ENCODE results near the gene DLGAP1. TPM values are rescaled to one million over a fixed set of nuclear protein-coding genes. Genes with fewer than 3 reads are reported as not detected.

Gene DLGAP1
- total RNA-seq, 2 experiments from 2014 or later: not detected

GRCh38 chr18:3463051-3463450 is 992.1 kb downstream of the DLGAP1 start:
- H3K9me3 Mint-ChIP-seq: peaks cover 5% of the 10 kb centered on the region
- peaks cover 15% of the 10 kb centered on the region for H3K4me1 Mint-ChIP-seq
- no peak overlapping the region for H3K4me3 Mint-ChIP-seq
- H3K36me3 Mint-ChIP-seq: peaks cover 10% of the 10 kb centered on the region
- H3K27me3 Mint-ChIP-seq: peaks cover 5% of the 10 kb centered on the region
- no peak overlapping the region for H3K27ac Mint-ChIP-seq
- no peak for DNase-seq
- ATAC-seq (ENCODE audit: low read depth): no peak
- POLR2A ChIA-PET: no interaction called here

DNA sequence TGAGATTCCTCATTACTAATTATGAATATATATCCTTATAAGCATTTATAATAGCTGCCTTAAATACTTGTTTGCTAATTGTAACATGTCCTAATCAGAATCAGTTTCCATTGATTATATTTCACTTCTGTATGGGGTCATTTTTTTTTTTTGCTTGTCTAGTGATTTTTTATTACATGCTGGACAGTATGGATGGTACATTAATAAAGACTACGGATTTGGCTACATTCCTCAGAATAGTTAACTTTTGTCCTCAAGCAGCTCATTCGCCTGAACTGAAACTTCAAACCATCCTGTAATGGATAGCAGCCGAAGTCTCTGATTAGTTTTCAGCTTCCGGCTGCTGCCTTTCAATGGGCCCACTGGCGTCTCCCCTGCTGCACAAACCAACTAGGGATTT is 993.4 kb downstream of the DLGAP1 start:
- peaks cover 5% of the 10 kb centered on the region for H3K27me3 Mint-ChIP-seq
- peaks cover 16% of the 10 kb centered on the region for H3K36me3 Mint-ChIP-seq
- no peak for DNase-seq
- peaks cover 10% of the 10 kb centered on the region for H3K4me1 Mint-ChIP-seq
- ATAC-seq (ENCODE audit: low read depth): no peak
- H3K9me3 Mint-ChIP-seq: peaks cover 5% of the 10 kb centered on the region
- POLR2A ChIA-PET: interaction anchor here (1.2 kb wide), 1 partner anchor 11 kb away, joined by 4 read pairs; no protein-coding TSS in a partner anchor
- H3K27ac Mint-ChIP-seq: no peak overlapping the region
- no peak overlapping the region for H3K4me3 Mint-ChIP-seq

GRCh38 chr18:3460823-3461398 is 994.2 kb downstream of the DLGAP1 start:
- peaks cover 19% of the 10 kb centered on the region for H3K36me3 Mint-ChIP-seq
- no peak overlapping the region for H3K27ac Mint-ChIP-seq
- ATAC-seq (ENCODE audit: low read depth) (no peak), DNase-seq (no peak)
- H3K27me3 Mint-ChIP-seq: peaks cover 5% of the 10 kb centered on the region
- no peak overlapping the region for H3K4me3 Mint-ChIP-seq
- H3K4me1 Mint-ChIP-seq: peaks cover 6% of the 10 kb centered on the region
- POLR2A ChIA-PET: interaction anchor here (1.2 kb wide), 1 partner anchor 10 kb away, joined by 4 read pairs; no protein-coding TSS in a partner anchor
- H3K9me3 Mint-ChIP-seq: peaks cover 5% of the 10 kb centered on the region

DNA sequence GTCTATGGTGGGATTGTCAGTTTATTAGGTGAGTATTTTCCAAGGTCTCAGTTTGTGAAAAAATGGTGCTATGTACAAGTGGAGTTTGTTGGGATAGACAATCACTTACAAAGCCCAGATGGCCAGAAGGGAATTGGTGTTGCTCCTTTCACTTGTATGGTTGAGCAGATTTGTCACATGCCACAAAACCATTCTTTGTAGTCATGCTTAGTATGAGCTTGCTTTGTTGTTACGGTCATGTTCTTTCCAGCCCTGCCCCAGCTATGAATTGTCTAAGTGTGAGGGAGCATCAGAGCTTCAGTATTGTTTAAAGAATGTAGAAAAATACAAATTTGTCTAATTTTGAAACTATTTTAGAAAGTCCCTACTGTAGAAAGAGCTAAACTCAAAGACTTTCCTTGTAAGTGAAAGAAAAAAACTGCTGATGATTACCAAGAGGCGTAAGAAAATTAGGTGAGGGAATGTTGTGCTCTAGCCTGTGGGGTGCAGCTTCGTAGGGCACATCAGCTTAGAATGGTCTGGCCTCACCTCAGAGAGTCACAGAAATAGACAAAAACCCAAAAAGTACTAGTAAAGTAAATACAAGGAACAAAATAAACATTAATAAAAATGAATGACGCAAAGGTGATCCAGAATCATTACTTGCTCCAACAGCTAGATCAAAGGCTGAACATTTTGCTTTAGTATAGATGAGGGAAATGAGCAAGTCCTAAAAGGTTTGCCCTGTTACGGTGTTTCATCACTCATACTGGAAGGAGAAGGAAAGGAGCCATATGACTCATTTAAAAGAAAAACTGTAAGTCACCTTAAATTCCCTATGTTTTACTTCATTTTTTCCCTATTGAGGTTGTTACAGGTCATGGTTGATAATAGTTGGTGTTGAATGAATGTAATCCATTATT is 995.9 kb downstream of the DLGAP1 start:
- no peak overlapping the region for H3K4me3 Mint-ChIP-seq
- POLR2A ChIA-PET: no interaction called here
- peaks cover 5% of the 10 kb centered on the region for H3K27me3 Mint-ChIP-seq
- no peak overlapping the region for H3K27ac Mint-ChIP-seq
- ATAC-seq (ENCODE audit: low read depth) (no peak), DNase-seq (no peak)
- peaks cover 19% of the 10 kb centered on the region for H3K36me3 Mint-ChIP-seq
- peaks cover 5% of the 10 kb centered on the region for H3K9me3 Mint-ChIP-seq
- H3K4me1 Mint-ChIP-seq: peaks cover 6% of the 10 kb centered on the region

- H3K27me3 Mint-ChIP-seq: peaks cover 4% of the 10 kb centered on the region
- no peak for ATAC-seq (ENCODE audit: low read depth)
- POLR2A ChIA-PET: interaction anchor here (0.7 kb wide), 1 partner anchor 143 kb away, joined by 3 read pairs; no protein-coding TSS in a partner anchor
- peaks cover 6% of the 10 kb centered on the region for H3K4me1 Mint-ChIP-seq
- H3K4me3 Mint-ChIP-seq: no peak overlapping the region
- peaks cover 5% of the 10 kb centered on the region for H3K9me3 Mint-ChIP-seq
- no peak for DNase-seq
- H3K36me3 Mint-ChIP-seq: peaks cover 19% of the 10 kb centered on the region
- no peak overlapping the region for H3K27ac Mint-ChIP-seq
These were observed 996.7 kb downstream of the DLGAP1 start for GRCh38 chr18:3458378-3458777.

- no peak overlapping the region for H3K27ac Mint-ChIP-seq
- H3K4me1 Mint-ChIP-seq: peaks cover 14% of the 10 kb centered on the region
- no peak for DNase-seq
- no peak overlapping the region for H3K4me3 Mint-ChIP-seq
- H3K27me3 Mint-ChIP-seq: peaks cover 4% of the 10 kb centered on the region
- POLR2A ChIA-PET: no interaction called here
- H3K9me3 Mint-ChIP-seq: peaks cover 5% of the 10 kb centered on the region
- ATAC-seq (ENCODE audit: low read depth): no peak
- peaks cover 19% of the 10 kb centered on the region for H3K36me3 Mint-ChIP-seq
These were observed 997.8 kb downstream of the DLGAP1 start for GRCh38 chr18:3457261-3457724.

DNA sequence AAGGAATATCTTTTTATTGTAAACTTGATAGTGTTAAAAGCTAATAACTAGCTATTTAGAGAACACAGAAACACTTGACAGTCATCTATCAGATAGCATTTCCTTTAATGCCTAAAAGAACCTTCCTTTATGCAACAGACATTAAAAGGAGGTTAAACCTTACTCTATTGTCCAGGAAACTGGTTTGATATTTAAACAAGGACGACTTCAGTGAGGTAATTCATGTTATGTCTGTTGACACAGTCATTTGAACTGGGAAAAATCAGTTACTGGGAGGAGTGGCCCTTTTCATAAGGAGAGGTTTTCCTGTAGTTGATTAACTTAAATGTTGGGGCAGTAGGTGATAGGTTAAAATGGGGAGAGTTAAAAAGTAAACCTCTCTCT is 998.4 kb downstream of the DLGAP1 start:
- H3K36me3 Mint-ChIP-seq: peaks cover 14% of the 10 kb centered on the region
- POLR2A ChIA-PET: no interaction called here
- DNase-seq (no peak), ATAC-seq (ENCODE audit: low read depth) (no peak)
- H3K27ac Mint-ChIP-seq: no peak overlapping the region
- H3K4me1 Mint-ChIP-seq: peaks cover 15% of the 10 kb centered on the region
- H3K9me3 Mint-ChIP-seq: peaks cover 1% of the 10 kb centered on the region
- no peaks in the 10 kb centered on the region for H3K27me3 Mint-ChIP-seq
- H3K4me3 Mint-ChIP-seq: no peak overlapping the region

DNA sequence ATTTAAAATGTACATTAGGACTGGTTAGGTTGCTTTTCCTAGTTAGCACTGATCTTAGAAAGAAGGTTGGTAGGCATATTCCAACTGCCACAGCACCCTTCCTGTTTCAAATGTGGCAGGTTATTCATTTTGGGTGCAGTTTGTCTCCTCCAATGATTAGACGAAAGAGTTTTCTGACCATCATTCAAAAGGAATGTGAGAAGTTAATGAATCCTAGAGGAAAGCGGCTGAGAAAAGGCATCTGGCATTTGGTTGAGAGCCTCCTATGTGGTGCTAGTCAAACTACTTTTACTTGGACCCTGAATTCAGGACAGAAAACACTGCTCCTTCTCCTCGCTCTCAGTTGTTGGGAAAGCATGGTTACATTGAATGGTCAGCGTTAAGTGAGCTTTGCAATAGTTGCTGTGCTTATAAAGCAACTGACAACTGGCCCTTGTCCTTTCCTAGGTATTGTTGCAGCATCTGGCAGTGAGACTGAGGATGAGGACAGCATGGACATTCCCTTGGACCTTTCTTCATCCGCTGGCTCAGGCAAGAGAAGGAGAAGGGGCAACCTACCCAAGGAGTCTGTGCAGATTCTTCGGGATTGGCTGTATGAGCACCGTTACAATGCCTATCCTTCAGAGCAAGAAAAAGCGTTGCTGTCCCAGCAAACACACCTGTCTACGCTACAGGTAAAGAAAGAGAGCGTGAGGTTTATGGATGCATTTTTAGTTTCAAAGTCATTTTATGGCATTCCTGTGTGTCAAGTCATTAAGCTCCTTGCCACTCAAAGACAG is 999.0 kb downstream of the DLGAP1 start:
- Mint-ChIP-seq H3K27me3 (no peaks in the 10 kb centered on the region), H3K4me1 (peaks cover 16% of the 10 kb centered on the region), H3K27ac (no peak overlapping the region), H3K4me3 (no peak overlapping the region), H3K9me3 (peaks cover 1% of the 10 kb centered on the region), H3K36me3 (peaks cover 13% of the 10 kb centered on the region)
- POLR2A ChIA-PET: no interaction called here
- ATAC-seq (ENCODE audit: low read depth): no peak
- no peak for DNase-seq

GRCh38 chr18:3455090-3455635 is 999.9 kb downstream of the DLGAP1 start:
- Mint-ChIP-seq H3K27me3 (no peaks in the 10 kb centered on the region), H3K27ac (no peak overlapping the region), H3K9me3 (no peaks in the 10 kb centered on the region), H3K4me3 (peak overlapping the region; percentile 1), H3K4me1 (peaks cover 18% of the 10 kb centered on the region), H3K36me3 (peaks cover 13% of the 10 kb centered on the region)
- DNase-seq: no peak
- no peak for ATAC-seq (ENCODE audit: low read depth)
- POLR2A ChIA-PET: interaction anchor here (1.6 to 4.8 kb wide), 3 partner anchors 138 to 194 kb away, joined by 8 to 36 read pairs (median 17); partner anchors contain the start of gene MYL12B

DNA sequence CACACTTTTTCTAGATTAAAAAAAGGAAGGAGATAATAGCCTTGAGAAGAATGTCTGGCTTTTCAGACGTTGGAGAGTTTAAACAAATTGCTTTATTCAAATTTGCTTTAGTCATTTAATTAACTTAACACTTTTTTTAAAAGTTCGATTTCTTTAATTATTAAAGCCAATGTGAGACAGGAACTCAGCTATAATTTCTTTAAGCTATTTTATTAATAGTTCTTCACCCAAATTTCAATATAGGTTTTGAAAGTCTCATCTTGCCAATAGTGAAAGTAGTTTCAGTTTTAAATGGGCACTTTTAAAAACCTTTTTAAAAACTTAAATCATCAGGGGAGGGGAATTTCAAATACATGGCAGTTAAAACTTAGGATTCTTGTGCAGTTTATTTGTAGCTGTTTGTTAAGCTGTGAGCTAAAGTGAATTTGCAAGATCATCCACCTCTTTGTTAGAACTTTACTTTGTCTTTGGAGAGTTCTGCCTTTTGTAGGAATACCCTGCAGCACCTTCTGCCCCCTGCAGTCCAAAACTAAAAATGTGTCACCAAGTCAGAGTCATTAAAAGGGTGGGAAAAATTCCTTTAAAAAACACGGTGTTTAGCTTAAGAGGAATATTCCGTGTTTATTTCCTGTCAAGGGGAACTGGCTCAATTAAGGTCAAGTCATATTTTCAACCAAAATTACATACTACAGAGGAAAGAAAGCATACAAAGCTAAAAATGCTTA is 1000.6 kb downstream of the DLGAP1 start:
- Mint-ChIP-seq H3K4me1 (peaks cover 19% of the 10 kb centered on the region), H3K27ac (peak overlapping the region; percentile 79), H3K9me3 (no peaks in the 10 kb centered on the region), H3K4me3 (peak overlapping the region; percentile 81), H3K27me3 (no peaks in the 10 kb centered on the region), H3K36me3 (peaks cover 13% of the 10 kb centered on the region)
- POLR2A ChIA-PET: interaction anchor here (0.6 to 4.8 kb wide), 6 partner anchors 139 to 193 kb away, joined by 3 to 36 read pairs (median 6); partner anchors contain the start of gene MYL12B
- no peak for ATAC-seq (ENCODE audit: low read depth)
- DNase-seq: no peak

DNA sequence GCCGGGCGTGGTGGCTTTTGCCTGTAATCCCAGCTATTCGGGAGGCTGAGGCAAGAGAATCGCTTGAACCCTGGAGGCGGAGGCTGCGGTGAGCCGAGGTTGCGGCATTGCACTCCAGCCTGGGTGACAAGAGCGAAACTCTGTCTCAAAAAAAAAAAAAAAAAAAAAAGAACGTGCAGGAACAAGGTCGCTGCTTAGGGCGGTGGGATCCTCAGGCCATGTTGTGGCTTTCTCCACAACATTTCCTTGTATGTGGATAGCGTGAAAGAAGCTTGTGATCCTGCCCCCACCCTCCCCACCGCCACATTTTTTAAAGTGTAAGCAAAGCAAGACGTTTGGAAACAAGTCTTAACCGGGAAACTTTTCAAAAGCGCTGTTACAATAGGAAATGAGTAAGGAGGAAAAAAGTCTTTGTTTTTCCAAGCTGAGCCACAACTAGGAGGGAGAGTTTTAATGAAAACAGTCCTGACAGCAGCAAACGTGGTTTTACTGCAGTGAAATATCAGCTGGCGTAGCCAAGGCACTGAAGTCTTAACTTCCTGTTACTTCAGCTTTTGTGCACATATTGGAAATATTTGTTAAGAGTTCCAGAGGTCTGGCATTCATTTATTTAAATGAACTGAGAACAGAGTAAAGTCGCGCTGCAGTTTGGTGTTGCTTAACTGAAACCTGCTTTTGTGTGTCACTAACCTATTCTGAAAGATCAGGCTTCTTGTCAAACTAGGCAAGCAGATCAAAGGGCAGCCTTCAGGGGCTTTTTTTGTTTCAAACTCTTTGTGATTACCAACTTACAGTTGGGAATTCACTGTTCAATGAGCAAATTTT is 1001.4 kb downstream of the DLGAP1 start:
- peaks cover 17% of the 10 kb centered on the region for H3K4me1 Mint-ChIP-seq
- POLR2A ChIA-PET: interaction anchor here (0.6 to 4.8 kb wide), 8 partner anchors 12 to 192 kb away, joined by 3 to 36 read pairs (median 4); partner anchors contain the start of gene MYL12B
- no peaks in the 10 kb centered on the region for H3K27me3 Mint-ChIP-seq
- DNase-seq (no peak), ATAC-seq (ENCODE audit: low read depth) (no peak)
- peaks cover 10% of the 10 kb centered on the region for H3K36me3 Mint-ChIP-seq
- no peaks in the 10 kb centered on the region for H3K9me3 Mint-ChIP-seq
- H3K27ac Mint-ChIP-seq: peak overlapping the region; percentile 79
- peak overlapping the region; percentile 81 for H3K4me3 Mint-ChIP-seq
